ENCODE measurements around the gene CFAP45. TPM values are rescaled to one million over a fixed set of nuclear protein-coding genes. Genes with fewer than 3 reads are reported as not detected.

Gene CFAP45
- total and polyA plus RNA-seq, 2 donors (not counting 1 experiment from before 2014, with no cell fraction given): 1.3 to 2.4 TPM

- Mint-ChIP-seq H3K4me3 (no peak overlapping the region), H3K9me3 (ENCODE audit: insufficient read depth) (no peaks in the 10 kb centered on the region), H3K27ac (no peak overlapping the region), H3K27me3 (peaks cover 34% of the 10 kb centered on the region), H3K4me1 (no peaks in the 10 kb centered on the region)
- H3K4me2 ChIP-seq (replicated peaks; ENCODE audit: low read depth, low read length, poor library complexity, severe bottlenecking): no peak overlapping the region
- H4K20me1 ChIP-seq (ENCODE audit: control insufficient read depth, insufficient read depth, low read length, poor library complexity, severe bottlenecking): no peaks in the 10 kb centered on the region
- POLR2A ChIA-PET: no interaction called here
- ATAC-seq (ENCODE audit: low read depth): no peak
- intact Hi-C loops (cut with micrococcal nuclease): no loop called here
- WGBS (ENCODE audit: insufficient coverage): 94% methylated on average over 6 of the region's 14 CpGs
- no peak overlapping the region for H3K9ac ChIP-seq (ENCODE audit: low read length)
- no peak overlapping the region for H3K27ac ChIP-seq (ENCODE audit: low read length in 2 of 2)
- no peaks in the 10 kb centered on the region for H3K79me2 ChIP-seq (ENCODE audit: control insufficient read depth, insufficient read depth, low read length)
- CTCF ChIA-PET: no interaction called here
- H2AFZ ChIP-seq (ENCODE audit: insufficient read depth, low read depth, low read length, poor library complexity, severe bottlenecking): no peak overlapping the region
- H3K27me3 ChIP-seq (replicated peaks in 1 of 4; ENCODE audit: control extremely low read depth in 1 of 4, control insufficient read depth in 3 of 4, insufficient read depth in 4 of 4, low read length in 3 of 4): no peaks in the 10 kb centered on the region
- no peak for DNase-seq
- no peaks in the 10 kb centered on the region for H3K4me1 ChIP-seq (ENCODE audit: control insufficient read depth in 2 of 2, insufficient read depth in 2 of 2, low read length in 2 of 2)
- no peak for TF ChIP-seq CTCF (IDR thresholded peaks at IDR 0.05)
- TF ChIP-seq EZH2 (IDR thresholded peaks at IDR 0.05; ENCODE audit: borderline replicate concordance, insufficient read depth, low read depth, low read length, poor library complexity, severe bottlenecking): no peak
- H3K4me3 ChIP-seq (ENCODE audit: control extremely low read depth in 1 of 5, extremely low read depth in 1 of 5, insufficient read depth in 1 of 5, low read depth in 2 of 5, low read length in 4 of 5): no peak overlapping the region
- no peaks in the 10 kb centered on the region for H3K9me3 ChIP-seq (ENCODE audit: control extremely low read depth in 1 of 3, control insufficient read depth in 2 of 3, insufficient read depth in 1 of 3, low read length in 2 of 3)
- no peaks in the 10 kb centered on the region for H3K36me3 ChIP-seq (replicated peaks in 1 of 2; ENCODE audit: control extremely low read depth in 1 of 2, control insufficient read depth in 1 of 2, extremely low read depth in 1 of 2, insufficient read depth in 2 of 2, low read length in 1 of 2)
These were observed 32.9 kb downstream of the CFAP45 start for GRCh38 chr1:159866905-159867663.

- H3K4me1 Mint-ChIP-seq: no peaks in the 10 kb centered on the region
- H3K4me3 ChIP-seq (ENCODE audit: control extremely low read depth in 1 of 5, extremely low read depth in 1 of 5, insufficient read depth in 1 of 5, low read depth in 2 of 5, low read length in 4 of 5): no peak overlapping the region
- TF ChIP-seq EZH2 (IDR thresholded peaks at IDR 0.05; ENCODE audit: borderline replicate concordance, insufficient read depth, low read depth, low read length, poor library complexity, severe bottlenecking): no peak
- no peak for TF ChIP-seq CTCF (IDR thresholded peaks at IDR 0.05)
- H3K79me2 ChIP-seq (ENCODE audit: control insufficient read depth, insufficient read depth, low read length): no peaks in the 10 kb centered on the region
- ChIA-PET POLR2A (no interaction called here), CTCF (no interaction called here)
- H3K27ac Mint-ChIP-seq: no peak overlapping the region
- no peak overlapping the region for H3K9ac ChIP-seq (ENCODE audit: low read length)
- peaks cover 31% of the 10 kb centered on the region for H3K27me3 Mint-ChIP-seq
- no peak overlapping the region for H3K4me2 ChIP-seq (replicated peaks; ENCODE audit: low read depth, low read length, poor library complexity, severe bottlenecking)
- no peaks in the 10 kb centered on the region for H4K20me1 ChIP-seq (ENCODE audit: control insufficient read depth, insufficient read depth, low read length, poor library complexity, severe bottlenecking)
- H3K9me3 Mint-ChIP-seq (ENCODE audit: insufficient read depth): no peaks in the 10 kb centered on the region
- no peaks in the 10 kb centered on the region for H3K4me1 ChIP-seq (ENCODE audit: control insufficient read depth in 2 of 2, insufficient read depth in 2 of 2, low read length in 2 of 2)
- no peak overlapping the region for H2AFZ ChIP-seq (ENCODE audit: insufficient read depth, low read depth, low read length, poor library complexity, severe bottlenecking)
- no peak overlapping the region for H3K27ac ChIP-seq (ENCODE audit: low read length in 2 of 2)
- intact Hi-C loops (cut with micrococcal nuclease): no loop called here
- 100% methylated on average over 1 of the region's 1 CpG for WGBS (ENCODE audit: insufficient coverage)
- H3K27me3 ChIP-seq (replicated peaks in 1 of 4; ENCODE audit: control extremely low read depth in 1 of 4, control insufficient read depth in 3 of 4, insufficient read depth in 4 of 4, low read length in 3 of 4): peaks cover 0 to 5% (median 0%) of the 10 kb centered on the region in 4 experiments
- H3K4me3 Mint-ChIP-seq: no peak overlapping the region
- no peak for ATAC-seq (ENCODE audit: low read depth)
- no peaks in the 10 kb centered on the region for H3K36me3 ChIP-seq (replicated peaks in 1 of 2; ENCODE audit: control extremely low read depth in 1 of 2, control insufficient read depth in 1 of 2, extremely low read depth in 1 of 2, insufficient read depth in 2 of 2, low read length in 1 of 2)
- no peaks in the 10 kb centered on the region for H3K9me3 ChIP-seq (ENCODE audit: control extremely low read depth in 1 of 3, control insufficient read depth in 2 of 3, insufficient read depth in 1 of 3, low read length in 2 of 3)
- no peak for DNase-seq
These were observed 33.9 kb downstream of the CFAP45 start for GRCh38 chr1:159866066-159866465.
